ENCODE measurements around the gene SH3PXD2A.

DNA sequence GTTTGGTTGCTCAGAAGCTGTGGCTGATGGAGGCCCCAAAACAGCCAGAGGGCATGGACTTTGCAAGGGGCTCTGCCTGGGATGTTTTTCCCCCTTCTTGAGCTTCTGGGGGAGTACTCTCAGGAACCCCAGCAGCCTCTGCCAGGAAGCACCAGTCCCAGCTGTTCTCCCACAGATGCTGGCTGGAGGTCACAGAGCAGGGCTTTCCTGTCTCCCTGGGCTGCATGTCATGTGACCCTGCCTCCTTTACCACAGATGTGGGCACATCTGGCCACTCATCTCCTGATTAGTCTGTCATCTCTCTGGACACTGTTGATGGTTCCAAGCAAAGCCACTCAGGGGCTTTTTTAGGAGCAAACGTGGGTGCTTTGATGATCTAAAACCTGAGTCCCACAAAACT is 225.2 kb downstream of the SH3PXD2A start:
- TF ChIP-seq GATA2 (IDR thresholded peaks at IDR 0.05; ENCODE audit: low read depth, low read length) (no peak), GATA3 (IDR thresholded peaks at IDR 0.05; ENCODE audit: low read depth, low read length) (no peak)

Measured in SH-SY5Y (cell line).